Glomerular visceral epithelial cell (primary cell): Measurements from ENCODE around the gene ART1.

ENCODE experiments used
- DNase-seq: peaks from one replicate; pipeline ENCODE4 v3.0.0-alpha.2; 2016; ENCODE audit errors: extremely low spot score

Gene ART1

DNA sequence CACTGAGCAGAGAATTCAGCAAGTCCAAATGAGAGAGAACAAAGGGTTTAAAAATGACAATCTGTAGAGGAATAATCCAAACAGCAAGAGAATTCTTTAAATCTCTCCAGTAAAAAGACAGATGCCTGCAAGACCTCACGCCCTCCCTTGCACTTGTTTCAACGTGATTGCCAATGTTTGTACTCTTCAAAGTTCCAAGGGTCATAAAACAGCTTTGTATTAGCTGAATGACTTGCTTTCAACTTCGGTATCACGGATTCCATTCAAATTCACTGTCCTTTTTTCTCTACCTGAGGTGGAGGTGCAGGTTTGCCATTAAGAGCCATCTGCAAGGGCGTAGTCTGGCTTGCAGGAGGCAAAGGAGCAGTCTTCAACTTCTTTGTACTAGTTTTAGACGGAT lies 67.3 kb downstream of the ART1 start:
- DNase-seq = no peak
